ENCODE results near the gene TPBGL.

TPBGL gene

GRCh38 chr11:75267171-75267970 lies 26.8 kb downstream of the TPBGL start:
- no peaks in the 10 kb centered on the region for H3K27me3 ChIP-seq (replicated peaks)
- DNase-seq, result no peak
- in situ Hi-C loops (cut with HindIII; ENCODE audit: low pct_ligation_motif_present, low sequenced_read_pairs), result no loop called here
- H3K36me3 ChIP-seq (replicated peaks), result no peaks in the 10 kb centered on the region
- no peak overlapping the region for H3K4me3 ChIP-seq (ENCODE audit: low read depth, low read length)
- no peak overlapping the region for H3K27ac ChIP-seq
- TF ChIP-seq CTCF (IDR thresholded peaks at IDR 0.05; ENCODE audit: low read depth, low read length, missing control alignments), result no peak

DNA sequence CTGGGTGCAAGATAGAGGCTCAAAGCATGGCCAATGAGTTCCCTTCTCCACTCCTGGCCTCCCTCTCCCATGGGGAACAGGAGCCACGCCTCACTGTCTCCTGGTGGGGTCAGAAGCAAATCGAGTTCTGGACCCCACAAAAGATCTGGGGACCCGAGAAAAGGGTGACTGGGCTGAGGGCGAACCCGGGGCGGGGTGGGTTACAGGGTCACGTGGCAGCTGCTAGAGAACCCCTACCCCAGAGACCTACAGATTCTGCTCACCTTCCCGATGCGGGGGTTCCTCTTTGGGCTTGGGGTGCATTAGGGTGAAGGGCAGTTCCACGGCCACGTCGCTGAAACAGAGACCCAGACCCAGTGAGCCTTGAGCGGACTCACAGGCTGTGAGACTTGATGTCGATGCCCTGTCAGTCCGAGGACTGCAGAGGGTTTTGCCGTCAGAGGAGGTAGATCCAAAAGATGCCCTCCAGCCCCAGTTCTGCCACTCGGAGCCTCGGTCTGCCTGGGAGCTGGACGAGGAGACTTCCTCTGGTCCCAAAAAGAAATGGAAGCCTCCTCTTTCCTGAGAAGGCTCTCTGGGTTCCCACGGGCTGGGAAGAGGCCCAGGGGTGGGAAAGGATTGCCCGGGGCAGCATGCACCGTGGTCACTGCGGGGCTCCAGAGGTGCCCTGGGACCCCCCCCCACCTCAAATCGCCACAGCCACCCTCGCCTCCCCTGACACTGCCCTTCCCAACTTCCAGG lies 28.2 kb downstream of the TPBGL start:
- no peak for TF ChIP-seq CTCF (IDR thresholded peaks at IDR 0.05; ENCODE audit: low read depth, low read length, missing control alignments)
- no peaks in the 10 kb centered on the region for H3K27me3 ChIP-seq (replicated peaks)
- no peak overlapping the region for H3K4me3 ChIP-seq (ENCODE audit: low read depth, low read length)
- no peaks in the 10 kb centered on the region for H3K36me3 ChIP-seq (replicated peaks)
- DNase-seq, result no peak
- in situ Hi-C loops (cut with HindIII; ENCODE audit: low pct_ligation_motif_present, low sequenced_read_pairs), result no loop called here
- no peak overlapping the region for H3K27ac ChIP-seq

GRCh38 chr11:75269367-75269660 lies 28.7 kb downstream of the TPBGL start:
- in situ Hi-C loops (cut with HindIII; ENCODE audit: low pct_ligation_motif_present, low sequenced_read_pairs), result no loop called here
- H3K4me3 ChIP-seq (ENCODE audit: low read depth, low read length), result no peak overlapping the region
- no peak for DNase-seq
- no peaks in the 10 kb centered on the region for H3K27me3 ChIP-seq (replicated peaks)
- no peak for TF ChIP-seq CTCF (IDR thresholded peaks at IDR 0.05; ENCODE audit: low read depth, low read length, missing control alignments)
- H3K36me3 ChIP-seq (replicated peaks), result no peaks in the 10 kb centered on the region
- H3K27ac ChIP-seq, result no peak overlapping the region

GRCh38 chr11:75269896-75270295 lies 29.3 kb downstream of the TPBGL start:
- H3K27me3 ChIP-seq (replicated peaks), result no peaks in the 10 kb centered on the region
- in situ Hi-C loops (cut with HindIII; ENCODE audit: low pct_ligation_motif_present, low sequenced_read_pairs), result no loop called here
- DNase-seq, result no peak
- TF ChIP-seq CTCF (IDR thresholded peaks at IDR 0.05; ENCODE audit: low read depth, low read length, missing control alignments), result no peak
- H3K27ac ChIP-seq, result no peak overlapping the region
- no peaks in the 10 kb centered on the region for H3K36me3 ChIP-seq (replicated peaks)
- H3K4me3 ChIP-seq (ENCODE audit: low read depth, low read length), result no peak overlapping the region

DNA sequence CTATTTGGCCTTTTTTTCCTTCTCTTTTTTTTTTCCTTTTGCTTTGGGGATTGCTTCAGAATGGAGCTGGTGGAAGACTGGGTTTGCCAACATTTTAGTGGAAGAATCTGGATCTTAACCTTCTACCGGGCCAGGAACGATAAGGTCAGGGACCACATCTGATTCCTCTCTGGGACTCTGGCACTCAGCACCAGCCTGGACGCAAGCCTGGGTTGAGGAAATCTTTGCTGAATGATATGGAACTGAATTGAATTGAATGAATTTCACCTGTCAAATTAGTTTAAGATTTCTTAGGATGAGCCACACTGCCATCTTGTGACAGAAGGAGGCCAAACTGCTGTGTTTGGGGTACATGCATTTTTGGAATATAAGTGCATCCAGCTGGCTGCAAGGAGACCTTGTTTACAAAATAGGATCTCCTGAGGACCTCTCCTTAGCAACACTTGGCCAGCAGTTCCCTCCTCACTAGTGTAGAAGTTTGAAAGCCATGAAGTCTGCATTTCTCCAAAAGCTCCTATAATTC lies 30.4 kb downstream of the TPBGL start:
- peak; percentile 64 for TF ChIP-seq CTCF (IDR thresholded peaks at IDR 0.05; ENCODE audit: low read depth, low read length, missing control alignments)
- Histone ChIP-seq H3K27ac (no peak overlapping the region), H3K4me3 (ENCODE audit: low read depth, low read length) (no peak overlapping the region), H3K27me3 (replicated peaks) (no peaks in the 10 kb centered on the region), H3K36me3 (replicated peaks) (no peaks in the 10 kb centered on the region)
- in situ Hi-C loops (cut with HindIII; ENCODE audit: low pct_ligation_motif_present, low sequenced_read_pairs), result no loop called here
- no peak for DNase-seq
